Superior temporal gyrus (tissue), 1 donor: ENCODE data around the gene CD37.
"Not testable (repeated sequence)": the region's sequence is repeated elsewhere in the genome, so short reads cannot be mapped to it uniquely, and the experiment has no call there.

Experiments used
- DNase-seq: peaks from one replicate; pipeline ENCODE4 v3.0.0-alpha.2; 2016; ENCODE audit errors: extremely low spot score

CD37 gene

DNA sequence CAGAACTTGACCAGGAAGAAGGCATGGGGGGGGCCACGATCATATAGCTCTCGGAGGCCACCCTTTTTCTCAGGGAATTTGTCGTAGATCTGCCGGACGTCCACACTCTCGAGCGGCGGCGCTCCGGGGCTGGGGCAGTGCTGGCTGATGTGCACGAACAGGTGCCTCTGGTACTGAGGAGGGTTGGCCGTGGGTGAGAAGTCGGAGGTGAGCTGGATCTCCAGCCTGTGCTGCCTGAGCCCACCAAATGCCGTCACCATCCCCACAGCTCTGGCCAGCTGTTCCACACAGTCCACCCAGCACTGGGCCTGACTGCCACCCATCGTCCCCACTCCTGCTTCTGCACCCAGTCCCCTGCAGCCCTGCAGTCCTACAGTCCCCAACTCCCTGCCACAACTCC lies 12.0 kb downstream of the CD37 start:
- DNase-seq, result no peak

DNA sequence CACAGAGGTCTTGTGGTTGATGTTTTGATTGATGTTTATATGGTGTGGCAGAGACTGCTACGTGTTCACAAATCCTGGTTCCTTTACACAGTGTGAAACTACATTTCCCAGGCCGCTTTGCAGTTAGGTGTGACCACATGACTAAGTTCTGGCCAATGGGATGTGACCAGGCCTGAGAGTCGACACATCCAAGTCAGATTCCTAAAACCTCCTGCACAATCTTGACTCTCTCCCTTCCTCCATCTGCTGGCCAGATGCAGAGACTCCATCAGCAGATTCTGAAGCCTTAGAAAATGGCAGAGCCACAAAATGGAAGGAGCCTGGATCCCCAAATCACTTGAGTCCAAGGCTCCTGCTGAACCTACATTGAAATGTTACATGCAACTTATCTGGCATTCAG lies 12.6 kb downstream of the CD37 start:
- peak; percentile 45 for DNase-seq

DNA sequence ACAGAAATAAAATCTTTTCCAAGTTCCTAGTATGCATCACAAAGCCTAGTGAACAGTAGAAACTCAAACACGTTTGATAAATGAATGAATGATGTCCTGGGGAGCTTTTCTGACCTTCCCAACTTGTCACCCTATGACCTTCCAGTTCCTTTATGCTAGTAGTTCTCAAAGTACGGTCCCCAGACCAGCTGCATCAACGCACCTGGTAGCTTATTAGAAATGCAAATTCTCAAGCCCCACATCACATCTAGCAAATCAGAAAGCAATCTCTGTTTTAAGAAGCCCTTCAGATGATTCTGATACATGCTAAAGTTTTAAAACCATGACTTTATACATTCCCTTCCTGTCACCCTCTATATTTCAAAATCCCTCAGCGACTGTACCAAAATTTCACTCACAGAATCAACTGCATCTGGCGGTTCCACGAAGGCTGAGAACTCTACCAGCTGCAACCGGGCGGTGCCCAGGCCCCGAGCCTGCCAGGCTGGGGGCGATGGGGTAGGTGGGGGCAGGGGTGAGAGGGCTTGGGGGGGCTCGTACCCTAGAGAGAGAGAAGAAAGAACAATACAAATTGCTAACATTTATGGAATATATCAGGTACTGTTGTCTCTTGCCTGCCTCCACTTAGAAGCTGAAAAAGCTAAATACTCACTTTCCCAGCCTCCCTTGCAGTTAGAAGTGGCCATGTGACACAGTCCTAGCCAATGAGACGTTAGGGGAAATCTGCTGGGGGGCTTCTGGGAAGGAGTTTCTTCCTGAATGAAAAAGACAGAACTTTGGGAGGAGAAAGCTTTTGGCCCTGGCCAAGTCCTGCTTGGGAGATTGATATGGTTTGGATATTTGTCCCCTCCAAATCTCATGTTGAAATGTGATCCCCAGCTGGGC lies 13.3 kb downstream of the CD37 start:
- DNase-seq, result no peak

DNA sequence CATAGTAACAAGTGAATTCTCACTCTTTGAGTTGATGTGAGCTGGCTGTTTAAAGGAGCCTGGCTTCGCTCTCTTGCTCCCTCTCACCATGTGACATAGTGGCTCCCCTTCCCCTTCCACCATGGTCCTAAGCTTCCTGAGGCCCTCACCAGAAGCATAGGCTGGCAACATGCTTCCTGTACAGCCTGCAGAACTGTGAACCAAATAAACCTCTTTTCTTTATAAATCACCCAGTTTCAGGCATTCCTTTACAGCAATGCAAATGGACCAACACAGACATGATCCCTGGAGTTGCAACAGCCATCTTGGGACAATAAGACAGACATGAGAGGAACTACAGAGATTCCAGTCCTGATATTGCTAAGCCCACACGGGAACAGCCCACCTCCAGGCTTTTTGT lies 14.4 kb downstream of the CD37 start:
- DNase-seq, result no peak

DNA sequence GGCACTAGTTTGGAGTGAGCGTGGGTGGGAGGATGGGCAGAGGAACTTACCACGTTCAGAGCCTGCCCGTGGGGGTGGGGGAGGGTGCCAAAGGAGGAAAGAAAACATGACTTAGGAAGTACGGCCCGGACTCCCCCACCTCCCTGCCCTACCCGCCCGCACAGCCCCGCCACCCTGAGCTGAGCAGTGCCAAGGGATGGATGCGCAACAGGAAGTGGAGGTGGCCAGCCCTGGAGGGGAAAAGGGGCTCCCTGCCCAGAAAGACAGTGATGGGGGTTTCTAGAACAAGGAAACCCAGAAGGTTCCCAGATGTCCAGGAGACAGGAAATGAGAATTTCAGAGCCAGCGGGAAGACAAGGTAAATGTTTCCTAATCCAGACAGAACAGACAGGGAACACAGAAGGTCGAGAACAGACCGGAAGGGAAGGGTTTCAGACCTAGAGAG lies 20.7 kb downstream of the CD37 start:
- no peak for DNase-seq

DNA sequence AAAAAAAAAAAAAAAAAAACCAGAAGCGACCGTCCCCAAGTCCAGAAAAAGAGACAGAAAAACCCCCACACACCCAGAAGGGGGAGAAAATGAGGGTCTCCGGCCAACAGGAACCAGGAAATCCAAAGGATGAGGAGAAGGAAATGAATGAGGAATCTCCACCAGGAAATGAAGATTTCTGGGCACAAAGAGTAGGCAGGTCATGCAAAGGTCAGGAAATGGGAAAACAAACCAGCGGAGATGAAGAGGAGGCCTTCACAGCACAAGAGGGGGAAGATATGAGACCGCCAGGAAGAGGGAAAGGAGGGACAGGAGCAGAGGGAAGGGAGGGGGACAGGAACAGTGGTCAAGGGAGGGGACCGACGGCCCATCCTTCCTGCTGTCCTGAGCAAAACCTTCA lies 21.2 kb downstream of the CD37 start:
- no peak for DNase-seq

DNA sequence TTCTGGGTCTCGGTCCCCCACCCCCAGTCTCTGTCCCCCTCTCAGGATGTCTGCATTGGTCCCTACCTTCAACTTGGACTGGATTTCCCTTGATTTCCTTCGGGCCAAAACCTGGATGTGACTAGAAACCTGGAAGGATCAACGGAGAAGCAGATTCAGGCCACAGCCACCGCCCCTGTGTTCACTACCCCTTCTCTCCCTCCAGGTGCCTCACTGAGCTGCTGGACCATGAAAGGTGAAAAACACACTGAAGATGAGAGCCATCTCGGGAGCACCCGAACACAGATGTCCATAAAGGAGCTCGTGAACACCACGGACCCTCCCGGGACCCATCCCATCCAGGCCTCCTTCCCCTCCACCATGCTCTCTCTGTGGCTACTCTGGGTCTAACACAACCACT lies 22.0 kb downstream of the CD37 start:
- DNase-seq, result no peak

DNA sequence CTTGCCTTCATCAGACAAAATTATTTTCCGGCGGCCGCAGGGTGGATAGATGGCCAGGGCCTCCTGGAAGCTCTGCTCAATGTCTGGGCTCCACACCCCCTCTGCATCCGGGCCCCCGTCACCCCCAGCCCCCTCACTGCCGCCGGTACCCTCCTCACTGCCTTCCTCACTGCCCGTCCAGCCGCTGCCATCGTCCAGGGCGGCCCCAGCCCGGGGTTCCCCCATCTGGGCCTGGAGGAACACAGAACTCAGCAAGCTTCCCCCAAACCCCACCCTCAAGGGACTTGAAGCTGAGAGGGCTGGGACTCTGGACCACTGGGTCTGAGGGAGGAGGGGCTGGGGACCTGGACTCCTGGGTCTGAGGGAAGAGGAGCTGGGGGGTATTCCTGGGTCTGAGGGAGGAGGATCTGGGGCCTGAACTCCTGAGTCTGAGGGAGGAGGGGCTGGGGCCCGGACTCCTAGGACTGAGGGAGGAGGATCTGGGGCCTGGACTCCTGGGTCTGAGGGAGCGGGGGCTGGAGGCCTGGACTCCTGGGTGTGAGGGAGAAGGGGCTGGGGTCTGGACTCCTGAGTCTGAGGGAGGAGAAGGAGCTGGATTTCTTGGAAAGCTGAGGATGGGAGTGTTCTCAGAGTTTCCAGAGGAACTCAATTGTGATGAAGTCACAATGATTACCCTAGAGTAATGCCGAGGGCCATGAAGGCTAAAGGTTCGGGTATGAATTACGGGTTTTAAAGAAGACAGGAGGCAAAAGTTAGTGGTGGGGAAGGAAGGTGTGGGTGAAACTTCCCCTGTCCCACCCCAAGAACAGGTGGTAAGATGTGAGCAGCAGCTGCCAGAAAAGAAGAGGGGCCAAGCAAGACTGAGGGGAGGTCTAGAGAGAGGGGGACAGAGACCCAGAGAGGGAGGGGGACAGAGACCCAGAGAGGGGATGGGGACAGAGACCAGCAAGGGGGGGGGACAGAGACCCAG lies 24.9 kb downstream of the CD37 start:
- DNase-seq, result no peak

DNA sequence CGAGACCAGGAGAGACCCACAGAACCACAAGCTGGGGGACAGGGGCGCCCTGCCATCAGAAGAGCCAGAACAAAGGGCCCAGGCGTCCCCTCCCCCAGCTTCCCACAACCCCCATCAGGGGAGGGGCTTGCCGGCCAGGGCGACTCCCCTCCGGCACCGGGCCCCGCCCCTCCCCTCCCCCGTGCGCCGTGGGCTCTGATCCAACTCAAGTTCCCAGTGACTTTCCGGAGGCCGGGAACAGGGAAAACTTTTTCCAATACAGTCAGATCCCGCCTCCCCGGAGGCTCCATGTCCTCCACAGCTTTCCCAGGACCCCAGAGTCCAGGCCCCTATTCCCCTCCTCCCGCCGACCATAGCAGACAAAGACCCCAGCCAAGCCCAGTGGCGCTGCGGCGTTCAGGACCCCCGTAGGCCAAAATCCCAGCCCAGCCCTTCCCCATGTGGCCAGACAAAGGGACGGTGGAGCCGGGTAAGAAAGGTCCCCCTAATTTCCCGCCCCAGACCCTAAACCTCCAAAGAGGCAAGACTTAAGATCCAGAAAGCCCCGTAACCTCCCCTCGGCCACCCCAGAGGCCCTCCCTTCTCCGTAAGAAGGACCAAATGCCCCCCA lies 26.3 kb downstream of the CD37 start:
- no peak for DNase-seq

DNA sequence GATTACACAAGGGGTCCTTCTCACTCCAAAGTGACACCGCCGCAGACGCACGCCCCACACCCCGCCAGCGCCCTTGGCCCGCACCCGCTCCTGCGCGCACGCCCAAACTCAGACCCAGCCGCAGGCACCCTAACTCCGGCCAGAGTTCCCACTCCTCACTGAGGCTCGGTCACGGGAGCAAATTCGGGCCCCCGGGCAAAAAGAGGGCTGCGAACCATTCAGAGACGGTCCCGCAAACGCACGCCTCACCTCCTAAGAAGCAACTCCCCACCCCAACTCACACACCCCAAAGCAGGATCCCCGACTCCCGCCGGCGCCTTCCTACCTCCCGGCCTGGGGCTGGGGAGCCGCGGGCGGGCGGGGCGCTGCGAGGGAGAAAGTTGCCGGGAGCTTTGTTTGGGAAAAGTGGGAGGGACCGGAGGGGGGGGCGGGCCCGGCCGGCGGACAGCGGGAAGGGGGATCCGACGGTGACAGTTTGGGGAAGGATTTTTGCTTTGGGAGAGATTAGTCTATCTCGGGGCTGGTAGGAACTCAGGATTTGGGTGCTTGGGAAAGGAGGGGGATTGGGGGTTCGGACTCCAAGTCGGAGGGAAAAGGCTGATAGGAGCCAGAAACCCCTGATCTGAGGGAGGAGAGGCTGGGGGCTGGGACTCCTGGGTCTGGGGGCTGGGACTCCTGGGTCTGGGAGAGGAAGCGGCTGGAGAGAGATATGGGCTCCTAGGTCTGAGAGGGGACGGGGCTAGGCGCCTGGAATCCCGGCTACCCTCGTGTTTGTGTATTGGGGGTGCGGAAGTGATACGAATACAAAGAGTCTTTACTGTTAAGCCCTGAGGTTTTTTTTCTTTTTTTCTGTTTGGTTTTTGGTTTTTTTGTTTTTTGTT lies 27.1 kb downstream of the CD37 start, which contains the start of gene TEAD2:
Gene TEAD2 (minus strand): TSS at position 369 of the 881 bp plus-strand sequence. CDS start 2,341 bp downstream, outside the sequence.
- no peak for DNase-seq

DNA sequence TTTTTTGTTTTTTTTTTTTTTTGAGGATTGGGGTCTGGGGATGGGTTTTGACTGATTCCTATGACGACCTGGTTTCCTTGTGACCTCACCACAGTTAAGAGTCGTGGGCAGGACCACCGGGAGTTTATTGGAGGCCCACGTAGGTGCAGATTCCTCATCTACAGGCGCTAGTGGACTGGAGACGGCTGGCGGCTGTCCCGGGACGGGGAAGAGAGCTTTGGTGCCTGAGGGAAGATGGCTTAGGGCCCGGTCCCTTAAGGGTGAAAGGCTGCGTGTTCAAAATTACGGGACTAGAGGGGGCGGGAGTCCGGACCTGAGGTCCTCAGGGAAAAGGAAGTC lies 27.7 kb downstream of the CD37 start:
- no peak for DNase-seq

DNA sequence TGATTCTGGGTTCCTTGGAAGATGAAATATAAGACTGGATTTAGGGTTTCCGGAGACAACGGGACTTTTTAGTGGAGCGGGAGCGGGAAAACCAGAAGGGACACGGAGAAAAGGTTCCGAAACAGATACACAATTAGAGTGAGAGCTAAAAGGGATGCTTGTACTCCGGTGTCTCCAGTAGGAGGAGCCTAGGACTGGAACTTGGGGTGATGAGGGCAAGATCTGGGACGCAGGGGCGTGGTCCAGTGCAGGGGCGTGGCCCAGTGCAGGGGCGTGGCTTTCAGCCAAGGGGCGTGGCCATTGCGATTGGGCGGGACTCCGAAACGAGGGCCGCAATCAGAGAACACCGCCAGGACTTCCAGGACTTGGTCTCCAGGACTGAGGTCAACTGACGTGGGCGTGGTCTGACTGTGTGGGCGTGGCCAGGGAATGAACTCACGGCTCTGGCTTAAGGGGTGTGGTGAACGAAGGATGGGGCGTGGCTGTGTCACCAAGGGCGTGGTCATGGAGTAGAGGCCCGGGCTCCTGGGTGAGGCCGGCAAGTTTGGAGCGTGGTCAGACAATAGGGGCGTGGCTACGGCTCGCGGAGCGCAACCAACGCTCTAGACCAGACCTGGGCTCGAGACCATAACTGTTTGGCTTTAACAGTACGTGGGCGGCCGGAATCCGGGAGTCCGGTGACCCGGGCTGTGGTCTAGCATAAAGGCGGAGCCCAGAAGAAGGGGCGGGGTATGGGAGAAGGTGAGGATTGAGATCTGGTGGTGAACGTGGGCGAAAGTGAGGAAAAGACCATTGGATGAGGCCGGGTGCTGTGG lies 28.3 kb downstream of the CD37 start, which contains the start of gene DKKL1:
Gene DKKL1 (plus strand): TSS at position 610 of the 815 bp plus-strand sequence. CDS start 122 bp downstream, at position 732.
- DNase-seq, result no peak

DNA sequence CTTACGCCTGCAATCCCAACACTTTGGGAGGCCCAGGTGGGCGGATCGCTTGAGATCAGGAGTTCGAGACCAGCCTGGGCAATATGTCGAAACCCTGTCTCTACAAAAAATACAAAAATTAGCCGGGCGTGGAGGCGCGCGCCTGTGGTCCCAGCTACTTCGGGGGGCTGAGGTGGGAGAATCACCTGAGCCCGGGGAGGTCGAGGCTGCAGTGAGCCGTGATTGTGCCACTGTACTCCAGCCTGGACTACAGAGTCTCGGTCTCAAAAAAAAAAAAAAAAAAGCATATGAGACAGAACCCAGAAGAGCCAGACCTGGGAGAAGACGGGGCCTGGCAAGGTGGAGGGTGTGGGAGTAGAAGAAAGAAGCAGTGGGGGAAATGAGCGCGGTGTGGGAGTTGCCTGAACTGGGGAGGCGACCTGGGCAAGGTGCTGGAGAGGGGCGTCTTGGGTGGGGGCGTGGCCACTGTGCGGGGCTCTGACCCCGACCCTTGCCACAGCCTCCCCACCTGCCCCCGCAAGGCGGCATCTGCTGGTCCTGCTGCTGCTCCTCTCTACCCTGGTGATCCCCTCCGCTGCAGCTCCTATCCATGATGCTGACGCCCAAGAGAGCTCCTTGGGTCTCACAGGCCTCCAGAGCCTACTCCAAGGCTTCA lies 29.0 kb downstream of the CD37 start:
- no peak for DNase-seq

DNA sequence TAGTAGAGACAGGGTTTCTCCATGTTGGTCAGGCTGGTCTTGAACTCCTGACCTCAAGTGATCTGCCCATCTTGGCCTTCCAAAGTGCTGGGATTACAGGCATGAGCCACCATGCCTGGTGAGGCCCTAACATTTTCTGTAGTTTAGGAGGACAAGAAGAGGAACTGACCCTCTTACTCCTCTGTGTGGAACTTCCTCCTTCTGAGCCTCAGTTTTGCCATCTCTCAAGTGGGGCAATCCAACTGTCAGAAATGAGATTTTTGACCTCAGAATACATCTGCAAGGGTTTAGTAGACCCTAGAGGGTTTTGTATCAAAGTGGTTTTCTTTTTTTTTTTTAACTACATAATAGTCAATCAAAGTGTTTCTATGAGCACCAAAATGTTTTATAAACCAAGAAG lies 30.9 kb downstream of the CD37 start:
- no peak for DNase-seq

DNA sequence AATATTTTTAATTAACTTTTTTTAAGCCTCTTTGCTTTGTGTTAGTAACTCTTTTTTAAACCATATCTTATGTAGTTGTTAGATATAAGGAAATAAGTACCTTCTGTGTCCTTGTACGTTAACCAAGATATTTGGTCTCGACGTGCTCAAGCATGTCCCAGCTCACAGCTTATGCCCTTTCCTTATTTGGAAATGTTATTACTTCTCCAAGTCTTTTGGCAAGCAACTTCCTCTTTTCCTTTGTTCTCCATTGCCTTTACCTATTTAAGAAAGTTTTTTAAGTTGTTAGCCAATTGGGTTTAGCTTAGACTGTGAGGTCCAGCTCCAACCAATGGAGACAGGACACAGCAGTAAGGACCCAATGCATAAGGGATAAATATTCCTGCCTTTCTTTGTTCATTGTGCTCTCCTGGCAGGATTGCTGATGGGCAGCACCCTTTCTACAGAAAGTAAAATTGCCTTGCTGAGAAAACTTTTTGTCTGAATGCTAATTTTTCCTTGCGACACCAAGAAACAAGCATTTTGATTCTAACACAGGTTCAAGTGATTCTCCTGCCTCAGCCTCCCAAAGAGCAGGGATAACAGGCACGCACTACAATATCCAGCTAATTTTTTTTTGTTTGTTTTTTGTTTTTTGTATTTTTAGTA lies 33.6 kb downstream of the CD37 start:
- DNase-seq, result no peak

DNA sequence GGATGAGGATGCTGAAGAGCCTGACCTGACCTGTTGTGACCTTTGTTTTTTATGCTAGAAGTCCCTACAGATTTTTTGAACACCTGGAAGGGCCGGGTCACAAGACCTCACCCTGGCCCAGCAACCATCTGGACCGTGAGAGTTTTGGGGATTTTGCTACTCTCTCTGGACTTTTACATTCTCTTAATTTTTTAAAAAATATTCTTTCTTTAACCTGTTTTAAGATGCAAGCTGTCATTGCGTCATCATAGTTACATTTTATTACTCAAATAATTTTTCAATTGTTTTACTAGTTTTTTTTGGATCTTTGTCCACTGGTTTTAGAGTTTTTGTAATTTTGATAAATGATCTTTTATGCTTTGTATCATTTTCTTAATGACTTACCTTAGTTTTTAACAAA lies 36.0 kb downstream of the CD37 start:
- no peak for DNase-seq

DNA sequence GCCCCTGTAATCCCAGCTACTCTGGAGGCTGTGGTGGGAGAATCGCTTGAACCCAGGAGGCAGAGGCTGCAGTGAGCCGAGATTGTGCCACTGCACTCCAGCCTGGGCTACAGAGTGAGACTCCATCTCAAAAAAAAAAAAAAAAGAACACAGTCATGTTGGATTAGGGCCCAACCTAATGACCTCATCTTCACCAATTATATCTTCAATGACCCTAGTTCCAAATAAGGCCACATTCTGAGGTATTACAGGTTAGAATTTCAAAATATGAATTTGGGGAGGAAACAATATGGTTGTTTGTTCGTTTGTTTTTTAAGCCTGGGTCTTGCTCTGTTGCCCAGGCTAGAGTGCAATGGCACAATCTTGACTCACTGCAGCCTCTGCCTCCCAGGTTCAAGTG lies 38.0 kb downstream of the CD37 start:
- DNase-seq, result not testable (repeated sequence)

DNA sequence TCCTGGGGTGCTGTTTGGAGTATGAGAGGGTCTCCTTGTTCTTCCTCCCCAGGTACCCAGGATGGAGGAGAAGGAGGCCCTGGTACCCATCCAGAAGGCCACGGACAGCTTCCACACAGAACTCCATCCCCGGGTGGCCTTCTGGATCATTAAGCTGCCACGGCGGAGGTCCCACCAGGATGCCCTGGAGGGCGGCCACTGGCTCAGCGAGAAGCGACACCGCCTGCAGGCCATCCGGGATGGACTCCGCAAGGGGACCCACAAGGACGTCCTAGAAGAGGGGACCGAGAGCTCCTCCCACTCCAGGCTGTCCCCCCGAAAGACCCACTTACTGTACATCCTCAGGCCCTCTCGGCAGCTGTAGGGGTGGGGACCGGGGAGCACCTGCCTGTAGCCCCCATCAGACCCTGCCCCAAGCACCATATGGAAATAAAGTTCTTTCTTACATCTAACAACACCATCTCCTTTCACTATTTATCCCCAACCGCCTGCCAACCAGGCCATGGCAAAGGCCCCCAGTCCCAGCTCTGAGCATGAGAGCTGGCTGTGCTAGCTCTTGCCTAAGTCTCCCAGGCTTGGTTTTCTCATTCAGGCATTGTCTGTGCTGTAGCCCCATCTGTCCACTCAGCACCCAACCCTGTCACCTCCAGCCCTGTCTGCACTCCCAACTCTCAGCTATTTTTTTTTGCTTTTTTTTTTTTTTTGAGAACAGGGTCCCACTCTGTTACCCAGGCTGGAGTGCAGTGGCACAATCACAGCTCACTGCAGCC lies 39.6 kb downstream of the CD37 start:
- DNase-seq, result no peak
